Measurements from ENCODE around the gene ABCG1.

The ABCG1 gene

GRCh38 chr21:42218836-42219605 is at the start of gene ABCG1:
ABCG1 (plus strand) TSS chr21:42219140; CDS start chr21:42219263, 123 bp downstream.
- no peak within 1 kb of the TSS for H3K4me3 ChIP-seq (ENCODE audit: low read depth, low read length)
- TF ChIP-seq, protein P1, sequence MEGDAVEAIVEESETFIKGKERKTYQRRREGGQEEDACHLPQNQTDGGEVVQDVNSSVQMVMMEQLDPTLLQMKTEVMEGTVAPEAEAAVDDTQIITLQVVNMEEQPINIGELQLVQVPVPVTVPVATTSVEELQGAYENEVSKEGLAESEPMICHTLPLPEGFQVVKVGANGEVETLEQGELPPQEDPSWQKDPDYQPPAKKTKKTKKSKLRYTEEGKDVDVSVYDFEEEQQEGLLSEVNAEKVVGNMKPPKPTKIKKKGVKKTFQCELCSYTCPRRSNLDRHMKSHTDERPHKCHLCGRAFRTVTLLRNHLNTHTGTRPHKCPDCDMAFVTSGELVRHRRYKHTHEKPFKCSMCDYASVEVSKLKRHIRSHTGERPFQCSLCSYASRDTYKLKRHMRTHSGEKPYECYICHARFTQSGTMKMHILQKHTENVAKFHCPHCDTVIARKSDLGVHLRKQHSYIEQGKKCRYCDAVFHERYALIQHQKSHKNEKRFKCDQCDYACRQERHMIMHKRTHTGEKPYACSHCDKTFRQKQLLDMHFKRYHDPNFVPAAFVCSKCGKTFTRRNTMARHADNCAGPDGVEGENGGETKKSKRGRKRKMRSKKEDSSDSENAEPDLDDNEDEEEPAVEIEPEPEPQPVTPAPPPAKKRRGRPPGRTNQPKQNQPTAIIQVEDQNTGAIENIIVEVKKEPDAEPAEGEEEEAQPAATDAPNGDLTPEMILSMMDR (IDR thresholded peaks at IDR 0.05; ENCODE audit: low read depth, low read length): no peak

DNA sequence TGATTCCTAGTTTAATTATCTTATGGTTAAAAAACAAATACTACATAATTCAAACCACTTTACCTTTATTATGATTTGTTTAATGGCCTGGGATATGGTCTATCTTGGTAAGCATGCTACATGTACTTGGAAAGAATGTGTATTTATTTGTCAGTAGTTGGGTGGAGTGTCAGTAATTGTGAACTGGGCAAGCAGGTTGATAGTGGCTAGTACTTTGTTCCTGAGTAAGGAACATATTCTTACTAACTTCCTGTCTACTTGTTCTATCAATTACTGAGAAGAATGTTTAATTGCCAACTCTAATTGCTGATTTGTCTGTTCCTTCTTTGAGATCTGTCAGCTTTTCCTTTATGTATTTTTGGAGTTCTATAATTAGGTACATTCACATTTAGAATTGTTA is 49.2 kb upstream of the ABCG1 start:
- H3K4me3 ChIP-seq (ENCODE audit: low read depth, low read length): no peak overlapping the region
- TF ChIP-seq, protein P1 (IDR thresholded peaks at IDR 0.05; ENCODE audit: low read depth, low read length): no peak

- TF ChIP-seq, protein P1 (IDR thresholded peaks at IDR 0.05; ENCODE audit: low read depth, low read length): no peak
- no peak overlapping the region for H3K4me3 ChIP-seq (ENCODE audit: low read depth, low read length)
Measured at GRCh38 chr21:42171091-42172053, 47.6 kb upstream of the ABCG1 start.

DNA sequence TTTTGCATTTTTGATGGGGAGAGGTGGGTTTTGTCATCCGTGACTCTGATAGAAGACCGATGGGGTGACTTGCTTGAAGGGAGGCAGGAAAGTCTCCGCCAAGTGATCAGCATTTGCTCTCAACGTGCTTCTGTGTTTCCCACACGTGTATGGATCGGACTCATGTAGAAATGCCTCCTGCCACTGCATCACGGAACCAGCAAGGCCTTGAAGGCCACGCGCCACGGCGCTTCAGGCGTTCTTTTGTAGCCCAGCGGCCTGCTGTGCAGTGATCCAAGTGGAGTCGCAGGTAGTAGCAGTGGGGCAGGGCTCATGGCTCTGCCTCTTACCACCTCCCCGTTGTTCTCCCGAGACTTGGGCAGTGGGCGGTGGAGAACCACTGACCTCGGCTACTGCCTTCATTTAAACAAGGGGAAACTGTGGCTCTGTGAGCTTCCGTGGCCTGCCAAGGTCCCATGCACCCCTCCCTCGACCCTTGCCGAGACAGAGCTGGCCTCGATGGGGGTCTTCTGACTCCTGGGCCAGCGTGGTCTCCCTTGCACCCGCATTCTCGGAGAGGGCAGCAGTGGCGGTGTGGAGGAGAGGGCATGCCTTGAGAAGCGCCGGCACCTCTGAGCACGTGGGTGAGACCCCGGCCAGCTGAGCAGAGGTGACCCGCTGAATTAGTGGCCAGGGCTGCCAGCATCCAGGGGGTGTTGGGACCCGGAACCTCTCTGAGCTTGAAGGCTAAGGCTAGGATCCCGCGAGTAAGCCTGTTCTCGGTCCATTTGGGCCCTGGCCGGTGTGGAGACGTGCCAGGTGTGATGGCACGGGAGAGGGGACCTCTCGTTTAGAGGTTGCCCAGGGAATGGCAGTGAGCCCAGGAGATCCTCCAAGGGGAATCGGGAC is 46.1 kb upstream of the ABCG1 start:
- TF ChIP-seq, protein P1 (IDR thresholded peaks at IDR 0.05; ENCODE audit: low read depth, low read length): no peak
- H3K4me3 ChIP-seq (ENCODE audit: low read depth, low read length): no peak overlapping the region

DNA sequence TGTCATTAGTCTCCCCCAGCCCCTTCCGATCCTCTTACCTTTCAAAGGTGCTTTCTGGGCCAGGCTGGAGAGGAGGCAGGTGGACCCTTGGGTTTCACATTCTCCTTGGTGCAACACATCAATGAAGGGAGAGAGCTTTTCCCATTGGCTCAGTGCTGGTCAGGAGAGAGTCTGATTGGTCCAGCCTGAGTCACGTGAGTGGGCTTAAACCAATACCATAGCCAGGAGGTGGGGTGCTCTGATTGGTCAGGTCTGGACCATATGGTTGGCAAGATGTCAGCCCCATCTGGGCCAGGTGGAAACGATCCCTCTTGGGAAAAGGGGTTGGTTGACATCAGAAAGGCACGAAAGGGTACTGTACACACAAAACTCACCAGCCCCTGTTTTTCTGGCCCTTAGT is 44.8 kb upstream of the ABCG1 start:
- TF ChIP-seq, protein P1 (IDR thresholded peaks at IDR 0.05; ENCODE audit: low read depth, low read length): no peak
- H3K4me3 ChIP-seq (ENCODE audit: low read depth, low read length): no peak overlapping the region

GRCh38 chr21:42175110-42175710 is 43.7 kb upstream of the ABCG1 start:
- H3K4me3 ChIP-seq (ENCODE audit: low read depth, low read length): no peak overlapping the region
- TF ChIP-seq, protein P1 (IDR thresholded peaks at IDR 0.05; ENCODE audit: low read depth, low read length): no peak
